Caco-2 (cell line): ENCODE measurements around the gene STRADA. TPM values are rescaled to one million over a fixed set of nuclear protein-coding genes. Genes with fewer than 3 reads are reported as not detected.
"Not testable (repeated sequence)": the region's sequence is repeated elsewhere in the genome, so short reads cannot be mapped to it uniquely, and the experiment has no call there.

Experiments used
- BruUV-seq: library from RNA; stranded (reverse); fragments of 400-500 nt; replicated peaks from 2 replicates; lab custom pipeline; 2021; lab: Mats Ljungman, UMichigan
- CTCF ChIA-PET: fragments of 300-600 bp; sonication (Branson Sonifier 250); formaldehyde crosslinking; loops from one replicate; lab custom pipeline; 2022; ENCODE audit warnings: antibody characterized with exemption; lab: Charles Lee
- POLR2A ChIA-PET: fragments of 300-600 bp; sonication (Branson Sonifier 250); formaldehyde crosslinking; loops from one replicate; lab custom pipeline; 2022; ENCODE audit warnings: antibody characterized with exemption; lab: Charles Lee
- DNase-seq, 2 experiments: peaks; one replicate each; pipeline versions ENCODE4 v3.0.0 to v3.0.0-alpha.2; 2020 to 2022
- H3K27me3 ChIP-seq: replicated peaks from 2 replicates; pipeline ENCODE4 v1.6.0; 2011; ENCODE audit warnings: low read length; ENCODE audit not compliant: control insufficient read depth, insufficient read depth
- H3K36me3 ChIP-seq: 2 replicates; pipeline ENCODE4 v1.5.1; 2011; ENCODE audit warnings: low read length; ENCODE audit not compliant: control insufficient read depth, insufficient read depth
- H3K4me1 ChIP-seq: fragments of 250-450 bp; sonication (Bioruptor Pico); 2 replicates; pipeline ENCODE4 v1.5.1; 2020; ENCODE audit warnings: mild to moderate bottlenecking
- H3K4me3 ChIP-seq: 2 replicates; pipeline ENCODE4 v1.5.1; 2011; ENCODE audit warnings: low read depth, mild to moderate bottlenecking, control low read depth, low read length
- H3K9me3 ChIP-seq: fragments of 250-450 bp; sonication (Bioruptor Pico); 2 replicates; pipeline ENCODE4 v1.5.1; 2020; ENCODE audit warnings: mild to moderate bottlenecking, moderate library complexity
- H3K27ac Mint-ChIP-seq: one replicate; pipeline ENCODE4 v1.8.0; 2022; ENCODE audit warnings: mixed read lengths; ENCODE audit not compliant: unreplicated experiment
- H3K27me3 Mint-ChIP-seq: one replicate; pipeline ENCODE4 v1.8.0; 2022; ENCODE audit warnings: mixed read lengths; ENCODE audit not compliant: insufficient read depth, unreplicated experiment
- H3K36me3 Mint-ChIP-seq: one replicate; pipeline ENCODE4 v1.8.0; 2022; ENCODE audit warnings: mild to moderate bottlenecking, mixed read lengths; ENCODE audit not compliant: insufficient read depth, unreplicated experiment
- H3K4me1 Mint-ChIP-seq: one replicate; pipeline ENCODE4 v1.8.0; 2022; ENCODE audit warnings: low read depth, mixed read lengths; ENCODE audit not compliant: unreplicated experiment
- H3K4me3 Mint-ChIP-seq: one replicate; pipeline ENCODE4 v1.8.0; 2022; ENCODE audit warnings: mild to moderate bottlenecking, moderate library complexity, mixed read lengths; ENCODE audit not compliant: unreplicated experiment
- H3K9me3 Mint-ChIP-seq: one replicate; pipeline ENCODE4 v1.8.0; 2022; ENCODE audit warnings: mixed read lengths; ENCODE audit not compliant: unreplicated experiment
- intact Hi-C: fragments of 100-400 bp; cut with micrococcal nuclease; formaldehyde crosslinking; loops from one replicate; pipeline ENCODE4 v1.10.0; 2022; ENCODE audit not compliant: unreplicated experiment
- total RNA-seq: library from RNA; stranded (reverse); gene quantifications from 2 replicates; pipeline ENCODE4 v1.2.3, GENCODE V29; 2022
- TF ChIP-seq, protein P1 (sequence below), 2 experiments: fragments of 200-600 bp in 1 of 2; IDR thresholded peaks; 1 replicate in 1 of 2; 2 replicates in 1 of 2; pipeline versions ENCODE4 v1.5.1 to v1.8.0; 2011 to 2022; ENCODE audit warnings: antibody characterized with exemption in 1 of 2, control low read depth in 1 of 2, inconsistent platforms in 1 of 2, low read depth in 1 of 2, low read length in 1 of 2, mild to moderate bottlenecking in 1 of 2, moderate library complexity in 1 of 2; ENCODE audit not compliant: insufficient read depth in 1 of 2, severe bottlenecking in 1 of 2, unreplicated experiment in 1 of 2

Gene STRADA
- total RNA-seq, 1 experiment from 2014 or later, result 23.4 TPM

DNA sequence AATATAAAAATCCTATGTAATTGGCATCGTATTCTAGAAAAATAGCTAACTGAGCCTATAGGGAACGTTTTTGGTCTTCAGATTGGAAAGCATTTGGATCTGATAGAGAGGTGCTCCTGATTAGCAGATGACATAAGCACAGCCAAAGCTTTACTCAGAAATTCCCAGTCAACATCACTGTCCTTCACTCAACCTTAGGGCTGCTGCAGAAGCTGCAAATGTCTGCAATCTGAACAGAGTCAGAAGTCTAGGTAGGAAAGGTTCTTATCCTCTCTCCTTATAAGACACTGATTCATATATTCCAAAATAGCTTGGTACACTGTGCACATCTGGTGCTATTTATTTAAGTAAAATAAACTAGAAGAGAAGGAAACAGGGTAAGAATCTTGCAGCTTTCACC lies 19.2 kb downstream of the STRADA start:
- no TSS peak for BruUV-seq
- Mint-ChIP-seq H3K27ac (no peak overlapping the region), H3K27me3 (no peaks in the 10 kb centered on the region), H3K36me3 (no peaks in the 10 kb centered on the region), H3K4me3 (no peak overlapping the region), H3K9me3 (no peaks in the 10 kb centered on the region), H3K4me1 (no peaks in the 10 kb centered on the region)
- intact Hi-C loops, result no loop called here
- ChIA-PET POLR2A (no interaction called here), CTCF (no interaction called here)
- no peaks in the 10 kb centered on the region for H3K9me3 ChIP-seq
- H3K4me3 ChIP-seq, result no peak overlapping the region
- TF ChIP-seq, protein P1, sequence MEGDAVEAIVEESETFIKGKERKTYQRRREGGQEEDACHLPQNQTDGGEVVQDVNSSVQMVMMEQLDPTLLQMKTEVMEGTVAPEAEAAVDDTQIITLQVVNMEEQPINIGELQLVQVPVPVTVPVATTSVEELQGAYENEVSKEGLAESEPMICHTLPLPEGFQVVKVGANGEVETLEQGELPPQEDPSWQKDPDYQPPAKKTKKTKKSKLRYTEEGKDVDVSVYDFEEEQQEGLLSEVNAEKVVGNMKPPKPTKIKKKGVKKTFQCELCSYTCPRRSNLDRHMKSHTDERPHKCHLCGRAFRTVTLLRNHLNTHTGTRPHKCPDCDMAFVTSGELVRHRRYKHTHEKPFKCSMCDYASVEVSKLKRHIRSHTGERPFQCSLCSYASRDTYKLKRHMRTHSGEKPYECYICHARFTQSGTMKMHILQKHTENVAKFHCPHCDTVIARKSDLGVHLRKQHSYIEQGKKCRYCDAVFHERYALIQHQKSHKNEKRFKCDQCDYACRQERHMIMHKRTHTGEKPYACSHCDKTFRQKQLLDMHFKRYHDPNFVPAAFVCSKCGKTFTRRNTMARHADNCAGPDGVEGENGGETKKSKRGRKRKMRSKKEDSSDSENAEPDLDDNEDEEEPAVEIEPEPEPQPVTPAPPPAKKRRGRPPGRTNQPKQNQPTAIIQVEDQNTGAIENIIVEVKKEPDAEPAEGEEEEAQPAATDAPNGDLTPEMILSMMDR (IDR thresholded peaks at IDR 0.05; ENCODE audit: insufficient read depth in 1 of 2, low read depth in 1 of 2, low read length in 1 of 2, severe bottlenecking in 1 of 2, unreplicated experiment in 1 of 2), result no peak
- no peak for DNase-seq
- no peaks in the 10 kb centered on the region for H3K27me3 ChIP-seq
- no peaks in the 10 kb centered on the region; the same call in 1 of the 2 replicates for H3K36me3 ChIP-seq
- H3K4me1 ChIP-seq, result no peaks in the 10 kb centered on the region

DNA sequence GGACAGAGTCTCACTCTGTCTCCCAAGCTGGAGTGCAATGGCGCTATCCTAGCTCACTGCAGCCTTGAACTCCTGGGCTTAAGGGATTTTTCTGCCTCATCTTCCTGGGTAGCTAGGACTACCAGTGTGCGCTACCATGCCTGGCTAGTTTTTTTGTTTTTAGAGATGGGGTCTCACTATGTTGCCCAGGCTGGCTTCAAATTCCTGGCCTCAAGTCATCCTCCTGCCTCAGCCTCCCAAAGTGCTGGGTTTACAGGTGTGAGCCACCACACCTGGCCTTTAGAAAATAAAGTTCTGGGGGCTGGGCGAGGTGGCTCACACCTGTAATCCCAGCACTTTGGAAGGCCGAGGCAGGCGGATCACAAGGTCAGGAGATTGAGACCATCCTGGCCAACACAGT lies 21.4 kb downstream of the STRADA start:
- H3K9me3 Mint-ChIP-seq, H3K4me1 ChIP-seq, CTCF ChIA-PET, H3K36me3 Mint-ChIP-seq, H3K4me3 ChIP-seq, DNase-seq, intact Hi-C loops, H3K27ac Mint-ChIP-seq, H3K36me3 ChIP-seq, H3K4me1 Mint-ChIP-seq, BruUV-seq, H3K27me3 Mint-ChIP-seq, H3K9me3 ChIP-seq, POLR2A ChIA-PET, H3K4me3 Mint-ChIP-seq, H3K27me3 ChIP-seq: not testable (repeated sequence)

DNA sequence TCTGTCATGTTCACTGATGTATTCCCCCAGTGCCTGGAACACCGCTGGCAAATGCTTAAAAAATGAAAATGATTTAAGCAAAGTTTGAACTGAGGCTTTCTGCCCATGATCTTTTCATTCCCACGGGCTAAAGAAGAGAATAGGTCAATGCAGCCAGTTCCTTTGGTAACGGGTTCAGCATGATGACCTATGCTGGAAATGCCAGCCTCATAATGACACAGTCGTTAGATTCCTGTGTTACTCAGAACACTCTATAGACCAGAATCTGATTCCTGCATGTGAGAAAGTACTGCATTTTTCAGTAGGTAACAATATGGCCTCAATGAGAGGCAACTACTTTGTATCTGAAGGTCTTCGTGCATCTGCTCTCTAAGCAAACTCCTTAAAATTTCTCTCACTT lies 22.6 kb downstream of the STRADA start:
- no peak for DNase-seq
- Mint-ChIP-seq H3K36me3 (no peaks in the 10 kb centered on the region), H3K4me1 (no peaks in the 10 kb centered on the region), H3K9me3 (no peaks in the 10 kb centered on the region), H3K27me3 (no peaks in the 10 kb centered on the region), H3K4me3 (no peak overlapping the region), H3K27ac (no peak overlapping the region)
- Histone ChIP-seq H3K4me3 (no peak overlapping the region), H3K4me1 (no peaks in the 10 kb centered on the region), H3K36me3 (no peaks in the 10 kb centered on the region; the same call in 1 of the 2 replicates), H3K9me3 (no peaks in the 10 kb centered on the region), H3K27me3 (no peaks in the 10 kb centered on the region)
- POLR2A ChIA-PET, result no interaction called here
- intact Hi-C loops, result loop anchor here (10.0 kb wide), 1 partner anchor 1726 kb away; no protein-coding TSS in a partner anchor
- no TSS peak for BruUV-seq
- TF ChIP-seq, protein P1 (IDR thresholded peaks at IDR 0.05; ENCODE audit: insufficient read depth in 1 of 2, low read depth in 1 of 2, low read length in 1 of 2, severe bottlenecking in 1 of 2, unreplicated experiment in 1 of 2), result no peak
- CTCF ChIA-PET, result no interaction called here
